GM20000 (cell line): ENCODE results near the gene NINL.

ENCODE experiments used
- DNase-seq: peaks from one replicate; pipeline ENCODE4 v3.0.0; 2012; ENCODE audit warnings: low spot score
- CTCF ChIP-seq: IDR thresholded peaks from 2 replicates; pipeline ENCODE4 v1.5.1; 2012; ENCODE audit warnings: mild to moderate bottlenecking, control low read depth; ENCODE audit errors: extremely low read depth, missing control alignments

The NINL gene

GRCh38 chr20:25467441-25467840 lies 117.9 kb downstream of the NINL start:
- TF ChIP-seq CTCF, result no peak
- DNase-seq, result no peak

GRCh38 chr20:25466846-25467245 lies 118.5 kb downstream of the NINL start:
- TF ChIP-seq CTCF, result no peak
- no peak for DNase-seq

- no peak for TF ChIP-seq CTCF
- DNase-seq, result no peak
Observed at GRCh38 chr20:25465243-25466135, 119.8 kb downstream of the NINL start.

GRCh38 chr20:25464501-25465242 lies 120.7 kb downstream of the NINL start:
- no peak for DNase-seq
- no peak for TF ChIP-seq CTCF

- TF ChIP-seq CTCF, result no peak
- no peak for DNase-seq
Observed at GRCh38 chr20:25461786-25462545, 123.4 kb downstream of the NINL start.

GRCh38 chr20:25461281-25461650 lies 124.1 kb downstream of the NINL start:
- no peak for TF ChIP-seq CTCF
- DNase-seq, result no peak
